Trophoblast cell (in vitro differentiated cells and primary cell): Measurements from ENCODE around the gene RAB17.

ENCODE experiments used
- DNase-seq, 2 donors: peaks; one replicate each; pipeline ENCODE4 v3.0.0-alpha.2; 2016
- H2AFZ ChIP-seq: 2 replicates; pipeline ENCODE4 v1.6.1; 2013; ENCODE audit warnings: low read length, moderate library complexity, mild to moderate bottlenecking; ENCODE audit not compliant: insufficient read depth, poor library complexity
- H2AK5ac ChIP-seq: 2 replicates; pipeline ENCODE4 v1.6.1; 2013; ENCODE audit warnings: mild to moderate bottlenecking, low read length
- H2BK120ac ChIP-seq: 2 replicates; pipeline ENCODE4 v1.6.1; 2013; ENCODE audit warnings: low read length, mild to moderate bottlenecking, moderate library complexity; ENCODE audit not compliant: insufficient read depth, poor library complexity
- H2BK12ac ChIP-seq: 2 replicates; pipeline ENCODE4 v1.6.1; 2013; ENCODE audit warnings: mild to moderate bottlenecking, low read length, moderate library complexity
- H2BK5ac ChIP-seq: 2 replicates; pipeline ENCODE4 v1.6.1; 2013; ENCODE audit warnings: low read length, low read depth, moderate library complexity, mild to moderate bottlenecking; ENCODE audit not compliant: poor library complexity
- H3K14ac ChIP-seq: 2 replicates; pipeline ENCODE4 v1.6.1; 2013; ENCODE audit warnings: mild to moderate bottlenecking, low read length
- H3K18ac ChIP-seq: 2 replicates; pipeline ENCODE4 v1.6.1; 2013; ENCODE audit warnings: mild to moderate bottlenecking, low read length
- H3K23ac ChIP-seq: 2 replicates; pipeline ENCODE4 v1.6.1; 2013; ENCODE audit warnings: low read length
- H3K27ac ChIP-seq: 2 replicates; pipeline ENCODE4 v1.5.1; 2013; ENCODE audit warnings: low read depth, mild to moderate bottlenecking, inconsistent platforms, low read length, moderate library complexity
- H3K27me3 ChIP-seq: 2 replicates; pipeline ENCODE4 v1.6.1; 2013; ENCODE audit warnings: inconsistent platforms, mild to moderate bottlenecking, low read length, moderate library complexity; ENCODE audit not compliant: insufficient read depth
- H3K36me3 ChIP-seq, 2 experiments: 1 replicate in 1 of 2; 2 replicates in 1 of 2; pipeline ENCODE4 v1.6.1; 2013; ENCODE audit warnings: low read length in 2 of 2, mild to moderate bottlenecking in 2 of 2, moderate library complexity in 1 of 2; ENCODE audit not compliant: insufficient read depth in 2 of 2, control insufficient read depth in 1 of 2
- H3K4ac ChIP-seq: 2 replicates; pipeline ENCODE4 v1.6.1; 2013; ENCODE audit warnings: low read depth, mild to moderate bottlenecking, low read length, moderate library complexity
- H3K4me1 ChIP-seq, 2 experiments: 1 replicate in 1 of 2; 2 replicates in 1 of 2; pipeline ENCODE4 v1.6.1; 2013; ENCODE audit warnings: low read length in 2 of 2, mild to moderate bottlenecking in 2 of 2, moderate library complexity in 1 of 2; ENCODE audit not compliant: insufficient read depth in 2 of 2, control insufficient read depth in 1 of 2
- H3K4me2 ChIP-seq: 2 replicates; pipeline ENCODE4 v1.6.1; 2013; ENCODE audit warnings: inconsistent platforms, mild to moderate bottlenecking, low read length, moderate library complexity
- H3K4me3 ChIP-seq: 2 replicates; pipeline ENCODE4 v1.5.1; 2013; ENCODE audit warnings: mild to moderate bottlenecking, low read depth, low read length, inconsistent platforms
- H3K79me1 ChIP-seq: one replicate; pipeline ENCODE4 v1.6.1; 2013; ENCODE audit warnings: low read length
- H3K79me2 ChIP-seq: 2 replicates; pipeline ENCODE4 v1.6.1; 2013; ENCODE audit warnings: low read length, mild to moderate bottlenecking; ENCODE audit not compliant: control insufficient read depth, insufficient read depth, poor library complexity
- H3K9ac ChIP-seq: 2 replicates; pipeline ENCODE4 v1.6.1; 2013; ENCODE audit warnings: mild to moderate bottlenecking, low read length
- H3K9me3 ChIP-seq: 2 replicates; pipeline ENCODE4 v1.6.1; 2013; ENCODE audit warnings: low read depth, mild to moderate bottlenecking, control low read depth, inconsistent platforms, low read length; ENCODE audit not compliant: insufficient read depth
- H4K12ac ChIP-seq: 2 replicates; pipeline ENCODE4 v1.6.1; 2013; ENCODE audit warnings: low read depth, mild to moderate bottlenecking, low read length, moderate library complexity
- H4K8ac ChIP-seq: 2 replicates; pipeline ENCODE4 v1.6.1; 2013; ENCODE audit warnings: low read depth, mild to moderate bottlenecking, low read length, moderate library complexity
- H4K91ac ChIP-seq: one replicate; pipeline ENCODE4 v1.6.1; 2013; ENCODE audit warnings: low read depth, mild to moderate bottlenecking, low read length, moderate library complexity
- WGBS: extraction: QIAGEN DNeasy Blood & Tissue Kit; methylation state at CpG from one replicate; pipeline ENCODE4 v1.1.7; 2013; ENCODE audit warnings: missing lambda C conversion rate; ENCODE audit not compliant: insufficient read length, insufficient coverage; ENCODE audit errors: extremely low coverage; 5-methylcytosine and 5-hydroxymethylcytosine counted together

RAB17 gene

DNA sequence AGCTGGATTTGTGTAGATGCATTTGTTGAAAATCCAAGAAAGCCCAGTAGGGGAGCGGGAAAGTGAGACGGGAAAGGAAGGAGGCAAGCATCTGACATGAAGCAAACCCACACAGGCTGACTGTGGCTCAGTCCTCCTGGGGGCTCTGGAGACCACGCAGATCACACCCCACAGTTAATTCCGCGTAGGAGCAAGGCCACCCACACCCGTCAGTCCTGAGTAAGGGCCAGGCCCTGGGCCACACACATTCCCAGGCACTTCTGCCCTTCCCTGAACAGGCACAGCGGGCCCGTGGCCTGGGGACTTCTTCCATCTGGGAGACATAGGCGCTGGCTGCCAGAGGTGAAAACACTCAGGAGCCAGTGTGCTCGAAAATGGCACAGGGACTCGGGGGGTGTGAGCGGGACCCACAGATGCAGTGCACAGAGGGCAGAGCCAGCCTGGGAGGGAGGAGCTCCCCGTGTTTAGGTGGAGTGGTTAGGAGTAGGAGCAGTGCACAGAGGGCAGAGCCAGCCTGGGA is 43.6 kb downstream of the RAB17 start:
- H3K4me3 ChIP-seq: no peak overlapping the region
- no peak overlapping the region for H3K23ac ChIP-seq
- no peak overlapping the region for H3K14ac ChIP-seq
- no peak overlapping the region for H3K18ac ChIP-seq
- peaks cover 2% of the 10 kb centered on the region for H3K9me3 ChIP-seq
- H3K9ac ChIP-seq: no peak overlapping the region
- H2BK120ac ChIP-seq: no peak overlapping the region
- peak overlapping the region; percentile 12 for H2BK12ac ChIP-seq
- no peak overlapping the region for H4K8ac ChIP-seq
- no peak overlapping the region for H2AK5ac ChIP-seq
- peak overlapping the region; percentile 42 for H4K91ac ChIP-seq
- peaks cover 4 to 8% of the 10 kb centered on the region in 2 experiments for H3K4me1 ChIP-seq
- no peaks in the 10 kb centered on the region for H3K27me3 ChIP-seq
- no peaks in the 10 kb centered on the region for H3K79me2 ChIP-seq
- no peak overlapping the region for H3K27ac ChIP-seq
- no CpG with 5 or more reads among the region's 13 CpGs for WGBS
- no peak overlapping the region for H2AFZ ChIP-seq
- no peak overlapping the region for H2BK5ac ChIP-seq
- DNase-seq: no peak
- H3K4ac ChIP-seq: no peak overlapping the region
- H3K36me3 ChIP-seq: no peaks in the 10 kb centered on the region
- no peak overlapping the region for H3K4me2 ChIP-seq
- no peak overlapping the region for H4K12ac ChIP-seq
- no peaks in the 10 kb centered on the region for H3K79me1 ChIP-seq

DNA sequence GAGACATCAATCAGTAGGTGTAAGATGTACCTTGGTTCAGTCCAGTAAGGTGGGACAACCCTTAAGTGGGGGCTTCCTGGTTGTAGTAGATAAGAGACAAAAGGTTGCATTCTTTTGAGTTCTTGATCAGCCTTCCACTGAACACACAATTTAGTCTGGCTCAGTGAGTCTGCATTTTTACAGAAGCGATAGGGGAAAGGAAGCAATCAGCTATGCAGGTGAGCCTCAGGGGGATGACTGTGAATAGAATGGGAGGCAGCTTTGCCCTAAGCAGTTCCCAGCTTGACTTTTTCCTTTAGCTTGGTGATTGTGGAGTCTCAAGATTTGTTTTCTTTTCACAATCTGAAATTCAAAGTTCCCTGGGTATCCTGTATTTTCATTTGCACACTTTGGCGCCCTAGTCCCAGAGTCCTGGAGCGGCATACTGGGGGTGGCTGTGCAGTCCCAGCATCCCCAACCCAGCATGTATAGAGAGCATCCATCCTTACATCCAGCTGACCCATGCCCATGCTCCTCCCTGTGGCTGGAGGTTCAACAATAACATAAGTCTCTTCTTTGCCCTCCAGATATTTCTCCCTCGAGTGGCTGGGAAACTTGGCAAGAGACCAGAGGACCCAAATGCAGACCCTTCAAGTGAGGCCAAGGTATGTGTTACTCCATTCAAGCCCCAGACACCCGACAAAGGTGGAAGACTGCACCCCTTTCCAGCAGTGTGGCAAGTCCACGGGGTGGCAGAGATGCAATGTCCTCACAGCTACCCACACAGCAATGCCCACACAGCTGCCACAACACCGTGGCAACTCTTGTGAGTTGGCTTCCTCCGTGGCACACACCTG is 44.3 kb downstream of the RAB17 start:
- Histone ChIP-seq H3K23ac (no peak overlapping the region), H3K36me3 (no peaks in the 10 kb centered on the region), H4K91ac (peak overlapping the region; percentile 42), H4K12ac (no peak overlapping the region), H3K27me3 (no peaks in the 10 kb centered on the region), H2AFZ (no peak overlapping the region), H3K27ac (peak overlapping the region; percentile 16), H3K9me3 (peaks cover 2% of the 10 kb centered on the region), H3K14ac (no peak overlapping the region), H3K79me1 (no peaks in the 10 kb centered on the region), H3K18ac (no peak overlapping the region), H2BK5ac (no peak overlapping the region), H3K79me2 (no peaks in the 10 kb centered on the region), H2BK12ac (no peak overlapping the region), H4K8ac (no peak overlapping the region), H3K4me1 (peaks cover 4 to 8% of the 10 kb centered on the region in 2 experiments), H2AK5ac (no peak overlapping the region), H3K4me3 (no peak overlapping the region), H3K4ac (no peak overlapping the region), H3K9ac (no peak overlapping the region), H3K4me2 (no peak overlapping the region), H2BK120ac (no peak overlapping the region)
- WGBS: no CpG with 5 or more reads among the region's 8 CpGs
- DNase-seq: peak; percentile 56 to 65

DNA sequence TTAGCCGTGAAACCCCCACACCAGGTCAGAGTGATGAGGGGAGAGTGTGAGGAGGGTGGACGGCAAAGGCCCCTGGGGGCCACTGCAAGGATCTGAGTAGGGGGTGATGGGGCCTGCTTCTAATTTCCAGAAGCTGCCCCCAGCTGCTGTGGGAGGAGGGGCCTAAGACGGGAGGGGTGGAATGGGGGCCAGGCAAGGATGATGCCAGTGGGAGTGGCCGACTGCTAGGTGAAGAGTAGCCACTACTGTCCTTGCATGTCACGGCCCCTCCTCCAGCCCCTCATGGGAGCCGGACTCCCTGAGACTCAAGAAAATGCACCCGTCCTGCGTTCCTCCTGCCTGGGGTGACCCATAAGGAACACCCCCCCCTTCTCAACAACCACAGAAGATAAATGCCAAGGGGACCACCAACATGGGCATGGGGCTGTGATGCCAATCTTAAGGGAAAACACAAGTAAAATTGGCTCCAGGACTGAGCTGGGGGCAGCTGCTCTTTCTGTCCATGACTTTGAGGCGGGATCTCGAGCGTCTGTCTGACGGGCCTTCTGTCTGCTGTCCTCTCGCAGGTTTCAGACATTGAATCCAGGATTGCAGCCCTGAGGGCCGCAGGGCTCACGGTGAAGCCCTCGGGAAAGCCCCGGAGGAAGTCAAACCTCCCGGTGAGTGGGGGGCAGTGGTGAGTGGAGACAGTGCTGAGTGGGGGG is 48.4 kb downstream of the RAB17 start:
- H3K4ac ChIP-seq: no peak overlapping the region
- H3K27me3 ChIP-seq: no peaks in the 10 kb centered on the region
- no peak overlapping the region for H2BK120ac ChIP-seq
- no peak overlapping the region for H3K9ac ChIP-seq
- H3K4me1 ChIP-seq: peaks cover 4 to 8% of the 10 kb centered on the region in 2 experiments
- H3K9me3 ChIP-seq: peaks cover 2% of the 10 kb centered on the region
- DNase-seq: no peak
- no peak overlapping the region for H3K23ac ChIP-seq
- H3K14ac ChIP-seq: no peak overlapping the region
- no peak overlapping the region for H3K4me2 ChIP-seq
- no peak overlapping the region for H3K4me3 ChIP-seq
- no peak overlapping the region for H2AK5ac ChIP-seq
- H2BK12ac ChIP-seq: no peak overlapping the region
- H4K12ac ChIP-seq: no peak overlapping the region
- no CpG with 5 or more reads among the region's 18 CpGs for WGBS
- H3K79me2 ChIP-seq: no peaks in the 10 kb centered on the region
- no peaks in the 10 kb centered on the region for H3K79me1 ChIP-seq
- H2BK5ac ChIP-seq: no peak overlapping the region
- H4K8ac ChIP-seq: no peak overlapping the region
- no peaks in the 10 kb centered on the region for H3K36me3 ChIP-seq
- no peak overlapping the region for H4K91ac ChIP-seq
- H3K27ac ChIP-seq: no peak overlapping the region
- no peak overlapping the region for H2AFZ ChIP-seq
- H3K18ac ChIP-seq: no peak overlapping the region

DNA sequence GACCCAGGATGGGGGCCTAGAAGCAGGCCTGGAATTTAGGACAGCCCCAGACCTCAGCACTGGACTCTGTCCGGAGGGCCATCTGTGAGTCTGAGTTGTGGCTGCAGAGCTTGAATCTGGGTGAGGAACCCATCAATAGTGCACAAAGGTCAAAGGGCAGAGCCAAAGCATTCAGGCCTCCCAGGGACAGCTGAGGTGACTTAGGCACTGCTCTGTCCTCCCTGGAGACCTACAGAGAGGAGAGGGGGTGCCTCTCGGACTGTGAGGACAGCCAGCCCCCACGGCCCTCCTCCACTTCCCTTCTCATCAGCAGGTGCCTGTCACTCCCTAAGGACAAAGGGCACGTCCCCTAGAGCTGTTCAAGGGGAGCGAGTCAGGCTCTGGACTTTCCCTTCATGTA is 49.3 kb downstream of the RAB17 start:
- H3K27me3 ChIP-seq: no peaks in the 10 kb centered on the region
- H3K4me1 ChIP-seq: peaks cover 2 to 4% of the 10 kb centered on the region in 2 experiments
- no peak overlapping the region for H2BK12ac ChIP-seq
- no peak overlapping the region for H4K12ac ChIP-seq
- no peaks in the 10 kb centered on the region for H3K36me3 ChIP-seq
- no CpG with 5 or more reads among the region's 5 CpGs for WGBS
- no peak overlapping the region for H3K9ac ChIP-seq
- H4K8ac ChIP-seq: no peak overlapping the region
- DNase-seq: no peak
- peaks cover 2% of the 10 kb centered on the region for H3K9me3 ChIP-seq
- no peaks in the 10 kb centered on the region for H3K79me1 ChIP-seq
- H2AK5ac ChIP-seq: no peak overlapping the region
- H2BK5ac ChIP-seq: no peak overlapping the region
- no peak overlapping the region for H3K4ac ChIP-seq
- no peak overlapping the region for H3K27ac ChIP-seq
- no peak overlapping the region for H3K23ac ChIP-seq
- H2BK120ac ChIP-seq: no peak overlapping the region
- no peaks in the 10 kb centered on the region for H3K79me2 ChIP-seq
- H3K14ac ChIP-seq: no peak overlapping the region
- H2AFZ ChIP-seq: no peak overlapping the region
- no peak overlapping the region for H3K18ac ChIP-seq
- H3K4me3 ChIP-seq: no peak overlapping the region
- H4K91ac ChIP-seq: no peak overlapping the region
- H3K4me2 ChIP-seq: no peak overlapping the region
